GM21576 (cell line): ENCODE measurements around the gene RIMBP2.

ENCODE experiments used
- ATAC-seq: cut with Tn5 transposase; IDR thresholded peaks from one replicate; pipeline ENCODE4 v1.9.1; 2021; ENCODE audit warnings: mild to moderate bottlenecking, moderate library complexity; ENCODE audit not compliant: unreplicated experiment

Gene RIMBP2

GRCh38 chr12:130433834-130434233, 282.3 kb downstream of the RIMBP2 start:
- ATAC-seq: no peak

GRCh38 chr12:130433411-130433810, 282.7 kb downstream of the RIMBP2 start:
- no peak for ATAC-seq

- no peak for ATAC-seq
Measured at GRCh38 chr12:130431176-130431575, 284.9 kb downstream of the RIMBP2 start.

- no peak for ATAC-seq
Measured at GRCh38 chr12:130429656-130430505, 286.2 kb downstream of the RIMBP2 start.

GRCh38 chr12:130428116-130428515, 288.0 kb downstream of the RIMBP2 start:
- ATAC-seq: no peak

GRCh38 chr12:130427381-130427887, 288.7 kb downstream of the RIMBP2 start:
- no peak for ATAC-seq

GRCh38 chr12:130425698-130426245, 290.3 kb downstream of the RIMBP2 start:
- no peak for ATAC-seq

GRCh38 chr12:130424858-130425697, 291.0 kb downstream of the RIMBP2 start:
- no peak for ATAC-seq

GRCh38 chr12:130423991-130424857, 291.9 kb downstream of the RIMBP2 start:
- no peak for ATAC-seq

GRCh38 chr12:130423136-130423535, 293.0 kb downstream of the RIMBP2 start:
- ATAC-seq: no peak

GRCh38 chr12:130422676-130423075, 293.4 kb downstream of the RIMBP2 start:
- no peak for ATAC-seq

GRCh38 chr12:130421896-130422295, 294.2 kb downstream of the RIMBP2 start:
- no peak for ATAC-seq

- no peak for ATAC-seq
Measured at GRCh38 chr12:130420071-130420470, 296.0 kb downstream of the RIMBP2 start.

GRCh38 chr12:130419116-130419515, 297.0 kb downstream of the RIMBP2 start:
- no peak for ATAC-seq

GRCh38 chr12:130418251-130418650, 297.8 kb downstream of the RIMBP2 start:
- no peak for ATAC-seq

GRCh38 chr12:130414381-130414780, 301.7 kb downstream of the RIMBP2 start:
- no peak for ATAC-seq

- ATAC-seq: no peak
Measured at GRCh38 chr12:130413909-130414308, 302.2 kb downstream of the RIMBP2 start.

- no peak for ATAC-seq
Measured at GRCh38 chr12:130412384-130412783, 303.7 kb downstream of the RIMBP2 start.

- ATAC-seq: no peak
Measured at GRCh38 chr12:130405332-130405731, 310.8 kb downstream of the RIMBP2 start.

- ATAC-seq: no peak
Measured at GRCh38 chr12:130401703-130402102, 314.4 kb downstream of the RIMBP2 start.
